Lower lobe of right lung (tissue), 2 donors: ENCODE results near the gene SPAST. TPM values are rescaled to one million over a fixed set of nuclear protein-coding genes. Genes with fewer than 3 reads are reported as not detected.

Experiments used
- ATAC-seq, 2 donors: fragments of 200-7000 bp; cut with Tn5 transposase; one replicate each; pipeline ENCODE4 v1.9.1; 2020 to 2022; ENCODE audit warnings: mild to moderate bottlenecking in 2 of 2, moderate library complexity in 2 of 2
- DNase-seq: peaks from one replicate; pipeline ENCODE4 v3.0.0-alpha.2; 2020
- H3K27ac ChIP-seq: fragments of 200-600 bp; one replicate; pipeline ENCODE4 v1.8.0; 2022
- H3K27me3 ChIP-seq: fragments of 200-600 bp; one replicate; pipeline ENCODE4 v1.8.0; 2022; ENCODE audit warnings: low read depth
- H3K36me3 ChIP-seq: fragments of 200-600 bp; one replicate; pipeline ENCODE4 v1.8.0; 2022; ENCODE audit warnings: mild to moderate bottlenecking
- H3K4me1 ChIP-seq: fragments of 200-600 bp; one replicate; pipeline ENCODE4 v1.8.0; 2022
- H3K4me3 ChIP-seq: fragments of 200-600 bp; one replicate; pipeline ENCODE4 v1.8.0; 2022; ENCODE audit warnings: mild to moderate bottlenecking
- H3K9me3 ChIP-seq: fragments of 200-600 bp; one replicate; pipeline ENCODE4 v1.8.0; 2022
- intact Hi-C: fragments of 100-400 bp; cut with DNase I; formaldehyde crosslinking; loops from one replicate; pipeline ENCODE4 v1.11.0; 2022
- total RNA-seq: library from RNA; stranded (reverse); fragmentation: NEBNext Ultra II Directional; extraction: Animal tissue kit (Norgen Biotek cat#: 25700); gene quantifications from one replicate; pipeline ENCODE4 v1.2.1, GENCODE V29; 2021
- TF ChIP-seq, protein P1 (sequence below): fragments of 200-600 bp; IDR thresholded peaks from one replicate; pipeline ENCODE4 v1.8.0; 2022; ENCODE audit warnings: antibody characterized with exemption, mild to moderate bottlenecking
- donor health status: DM: no; HTN: yes; CAD: no; lungs with severe emphysema.

Gene SPAST
- total RNA-seq, 1 donor from 2014 or later, result 18.7 TPM

DNA sequence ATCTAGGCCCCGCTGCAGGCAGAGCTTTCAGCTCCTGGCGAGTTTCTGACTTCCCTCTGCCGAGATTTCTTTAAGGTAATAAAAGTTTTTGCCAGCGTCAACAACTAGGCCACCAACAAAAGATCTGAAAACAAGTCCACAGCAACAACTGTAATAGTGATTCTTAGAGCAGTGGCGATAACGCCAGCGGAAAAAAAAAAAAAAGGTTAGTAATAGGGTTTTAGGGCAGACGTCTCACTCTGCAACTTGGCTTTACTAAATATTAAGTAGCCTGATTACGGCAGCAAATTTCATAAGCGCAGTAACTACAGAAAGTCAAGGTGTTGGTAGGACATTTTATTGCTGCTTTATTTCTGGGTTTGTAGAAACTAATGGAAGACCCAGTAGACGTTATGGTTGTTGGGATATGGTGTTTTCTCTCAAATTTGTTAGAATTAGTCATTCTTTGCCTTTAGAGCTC, 102.8 kb downstream of the SPAST start:
- Histone ChIP-seq H3K27ac (peak overlapping the region; percentile 92), H3K36me3 (no peaks in the 10 kb centered on the region), H3K9me3 (no peaks in the 10 kb centered on the region), H3K4me1 (peaks cover 14% of the 10 kb centered on the region), H3K4me3 (peak overlapping the region; percentile 90), H3K27me3 (no peaks in the 10 kb centered on the region)
- intact Hi-C loops, result no loop called here
- ATAC-seq (no peak), DNase-seq (no peak)
- TF ChIP-seq, protein P1, sequence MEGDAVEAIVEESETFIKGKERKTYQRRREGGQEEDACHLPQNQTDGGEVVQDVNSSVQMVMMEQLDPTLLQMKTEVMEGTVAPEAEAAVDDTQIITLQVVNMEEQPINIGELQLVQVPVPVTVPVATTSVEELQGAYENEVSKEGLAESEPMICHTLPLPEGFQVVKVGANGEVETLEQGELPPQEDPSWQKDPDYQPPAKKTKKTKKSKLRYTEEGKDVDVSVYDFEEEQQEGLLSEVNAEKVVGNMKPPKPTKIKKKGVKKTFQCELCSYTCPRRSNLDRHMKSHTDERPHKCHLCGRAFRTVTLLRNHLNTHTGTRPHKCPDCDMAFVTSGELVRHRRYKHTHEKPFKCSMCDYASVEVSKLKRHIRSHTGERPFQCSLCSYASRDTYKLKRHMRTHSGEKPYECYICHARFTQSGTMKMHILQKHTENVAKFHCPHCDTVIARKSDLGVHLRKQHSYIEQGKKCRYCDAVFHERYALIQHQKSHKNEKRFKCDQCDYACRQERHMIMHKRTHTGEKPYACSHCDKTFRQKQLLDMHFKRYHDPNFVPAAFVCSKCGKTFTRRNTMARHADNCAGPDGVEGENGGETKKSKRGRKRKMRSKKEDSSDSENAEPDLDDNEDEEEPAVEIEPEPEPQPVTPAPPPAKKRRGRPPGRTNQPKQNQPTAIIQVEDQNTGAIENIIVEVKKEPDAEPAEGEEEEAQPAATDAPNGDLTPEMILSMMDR, result no peak

DNA sequence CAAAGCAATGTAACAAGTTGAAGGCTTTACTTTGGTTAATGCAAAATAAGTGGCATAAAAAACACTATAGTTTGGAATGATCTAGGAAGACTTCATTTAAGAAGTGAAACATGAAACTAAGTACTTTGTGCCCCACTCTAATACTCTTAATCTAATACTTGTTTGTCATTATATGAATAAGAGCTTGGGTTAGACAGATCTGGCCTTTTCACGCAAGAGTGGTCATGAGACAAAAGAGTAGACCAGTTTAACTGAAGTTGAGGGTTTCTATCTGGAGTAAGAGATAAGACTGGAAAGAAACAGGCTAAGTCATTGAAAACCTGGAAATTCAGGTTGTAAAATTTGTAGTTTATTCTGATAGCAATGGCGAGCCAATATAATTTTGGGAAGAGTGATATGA, 105.2 kb downstream of the SPAST start:
- ATAC-seq, result no peak
- Histone ChIP-seq H3K9me3 (no peaks in the 10 kb centered on the region), H3K36me3 (peaks cover 23% of the 10 kb centered on the region), H3K4me1 (peaks cover 14% of the 10 kb centered on the region), H3K27me3 (no peaks in the 10 kb centered on the region), H3K27ac (no peak overlapping the region), H3K4me3 (no peak overlapping the region)
- TF ChIP-seq, protein P1, result no peak
- intact Hi-C loops, result no loop called here
- DNase-seq, result no peak

- H3K9me3 ChIP-seq, result no peaks in the 10 kb centered on the region
- H3K36me3 ChIP-seq, result peaks cover 66% of the 10 kb centered on the region
- intact Hi-C loops, result no loop called here
- TF ChIP-seq, protein P1, result no peak
- DNase-seq, result no peak
- H3K27me3 ChIP-seq, result no peaks in the 10 kb centered on the region
- H3K27ac ChIP-seq, result no peak overlapping the region
- no peak overlapping the region for H3K4me3 ChIP-seq
- no peak for ATAC-seq
- no peaks in the 10 kb centered on the region for H3K4me1 ChIP-seq
These were observed 109.5 kb downstream of the SPAST start for GRCh38 chr2:32172870-32173269.

DNA sequence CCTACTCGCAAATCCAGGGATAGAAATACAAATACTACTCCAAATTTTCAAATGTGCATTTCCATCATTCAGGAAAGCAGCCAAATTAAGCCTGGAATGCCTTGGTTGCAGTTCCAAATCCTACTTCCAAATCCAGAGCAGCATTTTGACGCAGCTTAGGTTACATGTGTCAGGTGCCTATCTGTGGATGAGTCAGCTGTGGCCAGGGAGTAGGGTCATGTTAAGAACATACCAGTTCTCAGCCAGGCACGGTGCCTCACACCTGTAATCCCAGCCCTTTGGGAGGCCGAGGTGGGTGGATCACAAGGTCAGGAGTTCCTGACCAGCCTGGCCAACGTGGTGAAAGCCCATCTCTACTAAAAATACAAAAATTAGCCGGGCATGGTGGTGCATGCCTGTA, 119.3 kb downstream of the SPAST start:
- TF ChIP-seq, protein P1, result no peak
- Histone ChIP-seq H3K27me3 (no peaks in the 10 kb centered on the region), H3K36me3 (peaks cover 80% of the 10 kb centered on the region), H3K27ac (no peak overlapping the region), H3K4me3 (no peak overlapping the region), H3K9me3 (no peaks in the 10 kb centered on the region), H3K4me1 (no peaks in the 10 kb centered on the region)
- intact Hi-C loops, result no loop called here
- ATAC-seq (no peak), DNase-seq (no peak)

DNA sequence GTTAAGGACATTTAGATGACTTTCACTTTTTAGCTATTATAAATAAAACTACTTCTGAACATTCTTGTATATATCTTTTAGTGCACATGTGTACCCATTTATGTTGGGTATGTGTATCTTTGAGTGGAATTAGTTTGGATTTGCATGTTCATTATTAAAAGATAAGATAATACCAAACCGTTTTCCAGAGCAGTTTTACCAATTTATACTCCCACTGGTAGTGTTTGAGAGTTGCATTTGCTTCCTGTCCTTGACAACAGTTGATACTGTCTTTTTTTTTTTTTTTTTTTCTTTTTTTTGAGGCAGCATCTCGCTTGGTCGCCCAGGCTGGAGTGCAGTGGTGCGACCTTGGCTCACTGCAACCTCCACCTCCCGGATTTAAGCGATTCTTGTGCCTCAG, 125.7 kb downstream of the SPAST start:
- DNase-seq (no peak), ATAC-seq (no peak)
- intact Hi-C loops, result no loop called here
- TF ChIP-seq, protein P1, result no peak
- Histone ChIP-seq H3K27me3 (no peaks in the 10 kb centered on the region), H3K27ac (no peak overlapping the region), H3K36me3 (peaks cover 63% of the 10 kb centered on the region), H3K4me3 (no peak overlapping the region), H3K9me3 (no peaks in the 10 kb centered on the region), H3K4me1 (no peaks in the 10 kb centered on the region)

GRCh38 chr2:32192418-32192817, 129.1 kb downstream of the SPAST start:
- Histone ChIP-seq H3K9me3 (no peaks in the 10 kb centered on the region), H3K27me3 (no peaks in the 10 kb centered on the region), H3K4me1 (no peaks in the 10 kb centered on the region), H3K27ac (no peak overlapping the region), H3K36me3 (peaks cover 54% of the 10 kb centered on the region), H3K4me3 (no peak overlapping the region)
- intact Hi-C loops, result no loop called here
- ATAC-seq, result no peak
- DNase-seq, result no peak
- TF ChIP-seq, protein P1, result no peak
